CD1c-positive myeloid dendritic cell (primary cell): ENCODE results near the gene EGFL8.

Experiments used
- DNase-seq: peaks from one replicate; pipeline ENCODE4 v3.0.0-alpha.2; 2016; ENCODE audit errors: extremely low spot score

The EGFL8 gene

GRCh38 chr6:32167761-32168262 is 3.4 kb downstream of the EGFL8 start:
- DNase-seq, result no peak

DNA sequence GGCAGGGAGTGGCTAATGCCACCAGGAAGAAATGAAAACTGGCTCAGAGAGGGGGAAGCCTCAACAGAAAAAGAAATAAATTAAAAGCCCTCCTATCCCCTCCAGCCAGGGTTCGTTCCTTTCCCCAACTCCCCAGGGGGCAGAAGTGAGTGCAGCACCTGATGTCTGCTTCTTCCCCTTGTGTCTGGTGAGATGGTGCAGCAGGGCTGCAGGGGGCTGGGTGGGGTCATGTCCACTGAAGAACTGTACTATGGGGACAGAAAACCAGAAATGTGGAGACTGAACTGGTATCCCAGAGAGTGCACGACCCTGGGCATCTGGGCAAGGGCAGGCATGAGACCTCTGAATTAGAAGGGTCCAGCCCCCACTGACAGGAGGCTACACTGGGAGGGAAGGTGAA is 4.0 kb downstream of the EGFL8 start:
- DNase-seq, result no peak

GRCh38 chr6:32168807-32169591 is 4.6 kb downstream of the EGFL8 start:
- no peak for DNase-seq

GRCh38 chr6:32170294-32170693 is 5.9 kb downstream of the EGFL8 start:
- DNase-seq, result no peak

GRCh38 chr6:32171234-32171633 is 6.8 kb downstream of the EGFL8 start:
- no peak for DNase-seq

- peak; percentile 37 for DNase-seq
Measured at GRCh38 chr6:32173051-32173727, 8.8 kb downstream of the EGFL8 start.

DNA sequence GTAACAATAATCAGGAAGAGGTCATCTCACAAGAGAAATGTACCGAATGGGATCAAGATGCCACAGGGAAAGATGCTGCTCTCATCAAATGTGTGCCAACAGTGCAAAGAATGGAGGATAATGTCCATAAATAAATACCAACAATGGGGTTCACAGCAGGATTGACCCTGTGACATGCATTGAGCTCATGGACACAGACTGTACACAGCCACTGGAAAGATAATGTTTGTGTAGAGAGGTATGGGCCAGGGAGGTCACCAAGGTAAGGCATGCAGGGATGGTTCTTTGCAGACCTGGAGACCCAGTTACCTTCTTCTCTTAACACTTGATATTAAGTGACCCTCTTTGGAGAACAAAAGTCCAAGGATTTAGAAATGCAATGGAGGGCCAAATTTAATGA is 10.0 kb downstream of the EGFL8 start:
- DNase-seq, result no peak

DNA sequence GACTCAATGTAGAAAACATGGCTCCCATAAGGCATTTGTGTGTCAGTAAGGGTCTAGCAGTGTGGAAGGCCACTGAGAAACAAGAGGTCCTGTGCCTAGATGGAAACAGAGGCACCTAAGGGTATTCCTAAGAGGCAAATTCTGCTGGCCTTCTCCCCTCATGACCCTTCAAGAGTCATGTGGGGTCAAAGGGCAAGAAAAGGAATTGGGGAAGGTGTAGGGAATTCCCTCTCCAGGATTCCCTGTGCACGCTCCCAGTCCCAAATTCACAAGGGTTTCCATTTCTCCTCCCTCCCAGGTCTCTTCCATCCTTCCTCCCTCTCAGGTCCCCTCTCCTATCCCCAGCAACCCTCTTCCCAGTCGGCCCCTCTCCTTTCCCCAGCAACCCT is 10.9 kb downstream of the EGFL8 start:
- no peak for DNase-seq

DNA sequence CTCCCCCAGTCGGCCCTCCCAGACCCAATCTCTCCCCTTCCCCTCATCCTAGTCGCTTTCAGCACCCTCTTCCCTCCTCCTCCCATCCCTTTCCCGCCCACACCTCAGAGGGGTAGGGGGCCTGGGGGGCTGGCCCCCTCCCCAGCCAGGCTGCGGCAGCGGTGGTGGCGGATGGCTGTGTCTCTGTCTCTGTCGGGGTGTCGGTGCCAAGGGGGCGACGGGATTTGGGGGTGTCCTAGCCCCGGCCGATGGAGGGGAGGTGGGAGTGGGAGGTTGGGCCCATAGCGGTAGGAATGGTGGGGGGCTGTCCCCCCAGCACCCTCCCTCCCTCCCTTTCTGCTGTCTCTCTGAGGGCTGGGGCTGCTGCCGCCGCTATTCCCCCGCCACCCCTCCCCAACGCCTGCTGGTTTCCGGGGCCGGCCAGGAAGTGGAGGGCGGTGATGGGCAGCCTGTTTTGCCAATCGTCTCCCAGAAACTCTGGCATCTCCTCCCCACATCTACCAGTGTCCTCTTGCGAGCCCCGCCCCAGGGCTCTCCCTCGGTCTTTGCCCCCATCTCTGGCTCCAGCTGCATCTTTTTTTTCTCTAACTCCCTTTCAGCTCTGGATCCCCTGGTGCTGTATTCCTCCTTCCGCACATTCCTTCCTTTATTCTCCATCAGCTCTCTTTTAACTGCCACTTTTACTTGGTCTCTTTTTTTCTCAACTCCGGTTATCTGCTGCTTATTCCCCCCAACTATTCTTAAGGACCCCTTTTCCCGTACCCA is 11.5 kb downstream of the EGFL8 start, which contains the start of gene AGPAT1:
Gene AGPAT1, minus strand, starts transcription at position 374 of the 765 bp plus-strand sequence. CDS start 4,588 bp downstream, outside the sequence.
- peak; percentile 95 for DNase-seq

DNA sequence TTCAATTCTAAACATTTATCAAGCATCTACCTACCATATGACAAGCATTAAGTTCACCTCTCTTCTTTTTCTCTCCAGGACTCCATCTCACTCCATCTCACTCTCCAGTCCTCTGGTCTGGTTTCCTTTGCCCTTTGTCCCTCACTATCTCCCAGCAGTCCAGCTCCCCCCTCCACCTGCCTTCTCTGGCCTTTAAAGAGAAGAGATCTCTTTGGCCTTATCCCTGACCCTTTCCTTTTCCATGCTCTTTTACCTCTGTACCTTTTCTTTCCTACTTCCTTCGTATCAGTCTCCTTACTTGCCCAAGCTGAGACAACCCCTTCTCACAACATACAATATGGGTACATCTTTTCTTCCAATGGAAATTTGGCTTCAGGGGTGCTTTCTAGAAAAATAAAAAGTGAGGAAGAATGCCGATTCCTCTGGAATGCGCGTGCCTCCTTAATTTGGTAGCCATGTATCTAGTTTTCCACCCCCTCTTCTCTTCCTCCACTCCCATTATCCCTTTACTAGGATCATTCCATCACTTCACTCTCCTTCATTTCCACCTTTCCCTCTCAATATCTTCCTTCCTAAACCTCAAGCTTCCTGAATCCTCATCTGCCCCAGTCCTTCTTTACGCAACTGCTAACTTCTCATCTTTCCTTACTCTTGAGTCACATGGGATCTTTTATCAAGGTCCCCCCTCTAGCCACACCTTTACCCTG is 12.2 kb downstream of the EGFL8 start:
- DNase-seq, result no peak

DNA sequence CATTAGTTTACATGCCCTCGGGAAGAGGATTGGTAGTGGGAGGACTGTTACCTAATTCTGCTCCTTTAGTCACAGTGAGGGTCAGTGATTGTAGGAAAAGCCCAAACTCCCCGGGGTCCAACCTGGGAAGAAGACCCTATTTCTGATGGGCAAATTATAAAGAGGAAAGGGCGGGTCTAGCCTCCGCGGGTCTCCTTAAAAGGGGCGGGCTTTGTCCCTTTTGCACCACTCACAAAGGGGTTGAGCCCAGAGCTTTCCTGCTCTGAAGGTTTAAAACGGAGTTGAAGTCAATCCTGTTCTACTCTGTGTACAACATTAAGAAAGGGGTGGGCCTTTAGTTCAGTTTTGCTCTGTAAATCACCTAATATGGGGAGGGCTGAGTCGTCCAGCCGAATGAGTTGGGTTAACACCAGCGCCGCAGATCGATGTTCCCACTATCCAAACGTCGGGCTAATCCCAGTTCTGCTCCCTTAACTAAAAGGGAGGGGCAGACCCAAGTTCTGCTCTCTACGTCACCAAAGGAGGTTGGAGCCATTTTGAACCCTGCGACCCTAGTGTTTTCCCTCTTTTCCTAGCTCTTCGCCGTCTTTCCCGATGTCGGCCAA is 12.9 kb downstream of the EGFL8 start:
- no peak for DNase-seq

DNA sequence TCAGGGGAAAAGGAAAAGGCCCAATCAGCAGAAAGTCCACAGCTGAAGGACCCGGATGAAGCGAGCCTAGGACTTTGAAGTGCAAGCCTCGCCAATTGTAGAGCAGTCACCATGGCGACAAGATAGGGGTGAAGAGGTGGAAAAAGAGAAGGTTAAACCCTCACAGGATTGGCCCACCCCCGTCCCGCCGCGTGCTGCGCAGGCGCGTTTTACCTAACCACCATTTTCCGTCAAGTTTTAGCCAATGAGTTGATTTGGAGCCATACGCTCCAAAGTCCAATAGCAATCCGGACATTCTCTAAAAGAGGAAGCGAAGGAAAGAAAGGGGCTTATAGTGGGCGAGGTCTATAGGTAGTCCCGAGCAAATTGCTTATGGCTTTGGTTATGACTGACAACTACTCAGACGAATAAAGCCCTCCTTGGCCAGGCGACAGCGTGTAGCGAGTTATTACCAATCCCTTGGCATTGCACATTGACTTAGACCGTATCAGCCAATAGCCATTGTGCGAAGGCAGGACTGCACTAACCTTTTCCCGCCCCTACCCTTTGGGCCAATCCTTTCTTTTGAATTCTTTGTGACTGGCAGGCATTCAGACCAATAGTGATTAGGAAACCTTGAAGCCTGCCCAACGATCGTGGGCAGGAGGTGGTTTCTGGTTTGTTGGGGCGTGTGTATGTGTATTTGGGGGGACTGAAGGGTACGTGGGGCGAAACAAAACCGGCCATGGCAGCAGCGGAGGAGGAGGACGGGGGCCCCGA is 13.6 kb downstream of the EGFL8 start, which contains the start of gene RNF5:
Gene RNF5, plus strand, starts transcription at position 618 of the 759 bp plus-strand sequence. Its CDS starts 107 bp downstream, at position 725.
- DNase-seq, result peak; percentile 99

DNA sequence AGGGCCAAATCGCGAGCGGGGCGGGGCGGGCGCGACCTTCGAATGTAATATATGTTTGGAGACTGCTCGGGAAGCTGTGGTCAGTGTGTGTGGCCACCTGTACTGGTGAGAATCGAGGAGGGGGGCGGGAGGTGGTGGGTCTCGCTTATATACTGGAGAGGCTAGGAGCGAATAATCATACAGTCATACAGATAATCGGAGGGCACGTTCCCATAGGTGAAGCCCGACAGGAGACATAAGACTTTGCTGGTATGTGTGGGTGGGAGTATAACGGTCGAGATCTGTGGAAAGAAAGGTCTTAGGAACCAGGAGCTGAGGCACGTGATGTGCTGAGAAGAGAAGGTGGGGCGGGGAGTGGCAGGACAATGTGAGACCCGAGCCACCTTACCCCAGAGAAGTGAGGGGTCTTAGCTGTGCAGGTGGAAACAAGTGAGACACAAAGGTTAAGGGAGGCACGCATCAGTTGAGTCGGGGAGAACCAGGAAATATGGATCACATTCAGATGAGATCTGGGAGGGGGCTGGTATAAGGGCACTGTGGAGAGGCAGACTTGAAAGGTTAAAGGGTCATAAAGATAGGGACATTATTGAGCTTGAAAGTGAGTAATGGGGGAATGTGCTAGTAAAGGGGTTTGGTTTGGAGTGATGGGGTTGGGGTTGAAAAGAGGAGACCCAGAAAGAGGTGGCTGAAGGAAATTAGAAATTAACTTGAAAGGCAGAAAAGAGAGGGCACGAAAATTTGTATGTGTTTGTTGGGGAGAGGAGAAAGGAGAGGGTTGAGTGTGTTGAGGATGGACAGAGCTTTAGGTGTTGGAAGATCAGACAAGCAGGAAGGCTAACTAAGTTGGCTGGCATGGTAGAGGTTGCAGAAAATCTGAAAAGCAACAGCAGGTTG is 14.4 kb downstream of the EGFL8 start:
- DNase-seq, result no peak

- DNase-seq, result no peak
Measured at GRCh38 chr6:32179766-32180405, 15.5 kb downstream of the EGFL8 start.

- no peak for DNase-seq
Measured at GRCh38 chr6:32181148-32181702, 16.8 kb downstream of the EGFL8 start.

GRCh38 chr6:32181915-32182529 is 17.6 kb downstream of the EGFL8 start:
- DNase-seq, result no peak

DNA sequence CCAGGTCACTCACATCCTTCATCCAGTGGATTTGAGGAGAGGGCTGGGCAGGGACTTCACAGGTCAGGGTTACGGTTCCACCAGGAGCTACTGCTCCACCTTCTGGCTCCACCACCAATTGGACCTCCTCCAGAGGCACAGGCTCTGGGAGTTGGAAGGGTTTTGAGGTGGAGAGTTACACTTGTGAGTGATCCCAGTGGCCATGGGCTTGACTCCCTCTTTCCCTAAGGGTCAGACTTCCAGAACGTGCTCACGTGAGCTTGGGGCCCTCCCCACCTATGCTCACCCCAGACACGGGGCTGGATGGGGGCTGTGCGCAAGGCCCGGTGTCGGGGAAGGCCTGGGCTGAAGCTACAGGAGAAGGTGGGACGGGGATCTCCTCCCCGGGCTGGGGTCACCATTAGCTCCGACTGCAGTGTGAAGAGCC is 18.2 kb downstream of the EGFL8 start:
- no peak for DNase-seq

GRCh38 chr6:32183030-32183429 is 18.6 kb downstream of the EGFL8 start:
- DNase-seq, result no peak
